ENCODE results near the gene TRUB2. TPM values are rescaled to one million over a fixed set of nuclear protein-coding genes. Genes with fewer than 3 reads are reported as not detected.

Gene TRUB2
- polyA plus RNA-seq, 1 donor (not counting 4 experiments of a cell fraction or from before 2014, with no cell fraction given), result 17.2 TPM

GRCh38 chr9:128297221-128297773 is 24.9 kb downstream of the TRUB2 start:
- TF ChIP-seq EZH2 (IDR thresholded peaks at IDR 0.05; ENCODE audit: low read length) (no peak), CTCF (optimal IDR thresholded peaks at IDR 0.05 in 1 of 3, IDR thresholded peaks at IDR 0.05 in 1 of 3, conservative IDR thresholded peaks at IDR 0.05 in 1 of 3; ENCODE audit: extremely low read depth in 1 of 3, insufficient read depth in 2 of 3, low read length in 3 of 3) (no peak)
- H3K4me1 ChIP-seq (ENCODE audit: control insufficient read depth, extremely low read depth, insufficient read depth, low read length), result peaks cover 8% of the 10 kb centered on the region
- H3K27me3 ChIP-seq (ENCODE audit: control insufficient read depth, extremely low read depth, insufficient read depth, low read length), result no peaks in the 10 kb centered on the region
- DNase-seq (ENCODE audit: low read depth, low spot score) (no peak), FAIRE-seq (no peak)
- no peak overlapping the region for H3K4me3 ChIP-seq (ENCODE audit: control insufficient read depth in 2 of 3, extremely low read depth in 1 of 3, insufficient read depth in 2 of 3, low read depth in 1 of 3, low read length in 3 of 3)
- dilution Hi-C loops (cut with MboI; ENCODE audit: extremely low pct_ligation_motif_present, low sequenced_read_pairs), result no loop called here
- no peak overlapping the region for H3K4me2 ChIP-seq (ENCODE audit: control insufficient read depth, extremely low read depth, insufficient read depth, low read depth, low read length)
- H4K20me1 ChIP-seq (ENCODE audit: control insufficient read depth, extremely low read depth, insufficient read depth, low read length), result no peaks in the 10 kb centered on the region
- H3K79me2 ChIP-seq (ENCODE audit: control insufficient read depth, insufficient read depth, low read length), result no peaks in the 10 kb centered on the region
- no peaks in the 10 kb centered on the region for H3K9me1 ChIP-seq (ENCODE audit: control insufficient read depth, extremely low read depth, insufficient read depth, low read length)
- H3K36me3 ChIP-seq (ENCODE audit: control insufficient read depth in 2 of 2, extremely low read depth in 1 of 2, insufficient read depth in 2 of 2, low read length in 2 of 2), result no peaks in the 10 kb centered on the region
- H3K9me3 ChIP-seq (ENCODE audit: control insufficient read depth, low read depth, low read length), result no peaks in the 10 kb centered on the region
- no peak overlapping the region for H2AFZ ChIP-seq (ENCODE audit: control insufficient read depth, low read length)
- no peak overlapping the region for H3K27ac ChIP-seq (ENCODE audit: control insufficient read depth, insufficient read depth, low read length)
- H3K9ac ChIP-seq (ENCODE audit: control insufficient read depth, extremely low read depth, insufficient read depth, low read length), result no peak overlapping the region

- TF ChIP-seq EZH2 (IDR thresholded peaks at IDR 0.05; ENCODE audit: low read length), result no peak
- no peak for TF ChIP-seq CTCF (optimal IDR thresholded peaks at IDR 0.05 in 1 of 3, IDR thresholded peaks at IDR 0.05 in 1 of 3, conservative IDR thresholded peaks at IDR 0.05 in 1 of 3; ENCODE audit: extremely low read depth in 1 of 3, insufficient read depth in 2 of 3, low read length in 3 of 3)
- Histone ChIP-seq H3K27ac (ENCODE audit: control insufficient read depth, insufficient read depth, low read length) (no peak overlapping the region), H3K4me3 (ENCODE audit: control insufficient read depth in 2 of 3, extremely low read depth in 1 of 3, insufficient read depth in 2 of 3, low read depth in 1 of 3, low read length in 3 of 3) (no peak overlapping the region), H2AFZ (ENCODE audit: control insufficient read depth, low read length) (no peak overlapping the region), H3K79me2 (ENCODE audit: control insufficient read depth, insufficient read depth, low read length) (no peaks in the 10 kb centered on the region), H4K20me1 (ENCODE audit: control insufficient read depth, extremely low read depth, insufficient read depth, low read length) (no peaks in the 10 kb centered on the region), H3K27me3 (ENCODE audit: control insufficient read depth, extremely low read depth, insufficient read depth, low read length) (no peaks in the 10 kb centered on the region), H3K4me2 (ENCODE audit: control insufficient read depth, extremely low read depth, insufficient read depth, low read depth, low read length) (no peak overlapping the region), H3K9ac (ENCODE audit: control insufficient read depth, extremely low read depth, insufficient read depth, low read length) (no peak overlapping the region), H3K9me3 (ENCODE audit: control insufficient read depth, low read depth, low read length) (no peaks in the 10 kb centered on the region), H3K36me3 (ENCODE audit: control insufficient read depth in 2 of 2, extremely low read depth in 1 of 2, insufficient read depth in 2 of 2, low read length in 2 of 2) (no peaks in the 10 kb centered on the region), H3K9me1 (ENCODE audit: control insufficient read depth, extremely low read depth, insufficient read depth, low read length) (no peaks in the 10 kb centered on the region), H3K4me1 (ENCODE audit: control insufficient read depth, extremely low read depth, insufficient read depth, low read length) (peaks cover 8% of the 10 kb centered on the region)
- FAIRE-seq, result no peak
- dilution Hi-C loops (cut with MboI; ENCODE audit: extremely low pct_ligation_motif_present, low sequenced_read_pairs), result no loop called here
- DNase-seq (ENCODE audit: low read depth, low spot score), result no peak
These were observed 25.7 kb downstream of the TRUB2 start for GRCh38 chr9:128296340-128297220.

All from keratinocyte (primary cell).